T-helper 1 cell (primary cell): ENCODE data around the gene GOLGA8N.
A peak's percentile ranks its signal among the peaks of the same experiment; 100 is the strongest.

Source experiments
- DNase-seq, 5 donors: peaks; one replicate each; pipeline ENCODE4 v3.0.0-alpha.2; 2012 to 2020

Gene GOLGA8N

DNA sequence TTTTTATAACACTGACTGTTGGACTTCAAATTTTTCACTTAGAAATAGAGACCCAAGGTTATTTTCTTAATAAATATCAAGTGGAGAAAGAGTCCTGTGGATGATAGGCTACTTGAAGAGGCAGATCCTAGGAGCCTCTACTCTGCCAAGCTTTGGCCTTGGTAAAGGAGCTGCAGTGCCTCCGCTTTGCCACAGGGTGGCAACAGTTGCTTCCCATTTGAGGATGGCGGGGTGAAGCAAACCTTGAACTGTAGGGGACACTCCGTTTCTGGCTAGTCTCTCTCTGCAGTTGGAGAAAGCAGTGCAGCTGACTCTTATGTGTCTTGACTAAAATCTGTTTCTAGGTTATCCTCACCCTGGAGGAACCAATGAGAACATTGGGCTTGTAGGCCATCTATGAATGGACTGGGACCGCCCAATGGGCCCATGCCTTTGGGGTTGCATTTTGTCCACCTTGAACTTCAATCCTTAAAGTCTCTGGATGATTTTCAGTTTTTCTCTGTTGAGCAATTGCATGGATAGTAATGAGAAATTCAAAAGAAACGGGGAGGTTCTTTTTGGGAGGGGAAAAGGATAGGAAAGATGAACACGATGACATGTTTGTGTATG lies 58.1 kb downstream of the GOLGA8N start:
- DNase-seq = peak in 3 of 5 donors; percentile 10 to 53 (median 15)

- no peak for DNase-seq
Measured at GRCh38 chr15:32652178-32652577, 58.9 kb downstream of the GOLGA8N start.

DNA sequence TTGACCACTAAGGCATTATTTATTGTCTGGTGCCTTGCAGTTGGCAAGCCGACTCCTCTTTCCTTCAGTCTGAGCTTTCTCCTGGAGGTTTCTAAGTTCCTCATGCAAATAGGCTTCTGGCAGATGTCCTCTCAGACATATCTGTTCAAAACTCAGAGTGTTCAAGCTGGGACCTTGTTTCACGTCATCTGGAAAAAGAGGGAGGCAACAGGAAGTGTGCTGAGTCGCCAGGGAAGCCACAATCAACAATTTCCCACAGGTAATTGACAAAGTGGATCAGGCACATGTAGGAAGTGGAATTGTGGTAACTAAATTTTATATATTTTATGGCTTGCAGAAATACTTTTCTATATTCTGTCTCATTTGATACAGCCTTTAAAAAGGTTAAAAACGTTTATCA lies 62.8 kb downstream of the GOLGA8N start:
- DNase-seq = no peak

DNA sequence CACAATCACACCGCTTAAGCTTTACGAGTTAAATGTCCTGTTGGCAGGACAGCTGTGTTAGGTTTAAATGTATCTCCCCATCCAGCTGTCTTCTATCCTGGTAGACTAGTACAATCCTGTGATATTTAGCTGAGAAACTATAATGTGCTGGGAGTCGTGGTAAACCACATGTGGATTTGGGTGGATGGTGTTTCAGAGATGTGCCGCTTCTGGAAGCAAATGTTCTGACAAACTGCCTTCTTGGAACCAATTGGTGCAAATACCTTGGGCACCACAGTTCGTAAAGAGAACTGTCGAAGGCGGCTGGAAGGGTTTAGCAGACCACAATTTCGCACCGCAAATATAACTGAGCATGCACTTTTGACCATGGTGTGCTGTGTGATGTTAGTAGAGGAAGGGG lies 63.2 kb downstream of the GOLGA8N start:
- DNase-seq = no peak
